CD4-positive, CD25-positive, alpha-beta regulatory T cell (primary cell): ENCODE data around the gene CENPA. TPM values are rescaled to one million over a fixed set of nuclear protein-coding genes. Genes with fewer than 3 reads are reported as not detected.

ENCODE experiments used
- ATAC-seq, 2 donors: fragments of 150-1000 bp; cut with Tn5 transposase; one replicate each; pipeline ENCODE4 v1.10.0; 2021; ENCODE audit warnings: low read depth in 2 of 2, moderate number of reproducible peaks in 2 of 2, moderate library complexity in 1 of 2
- DNase-seq, 3 donors: peaks; one replicate each; pipeline versions ENCODE4 v3.0.0 to v3.0.0-alpha.2; 2012 to 2022; ENCODE audit warnings: mixed read lengths in 1 of 3
- H3K27ac ChIP-seq: one replicate; pipeline ENCODE4 v1.7.0; 2013; ENCODE audit warnings: mild to moderate bottlenecking, low read length; ENCODE audit not compliant: insufficient read depth, poor library complexity, severe bottlenecking
- H3K27me3 ChIP-seq: one replicate; pipeline ENCODE4 v1.7.0; 2013; ENCODE audit warnings: low read length; ENCODE audit not compliant: control insufficient read depth, insufficient read depth
- H3K36me3 ChIP-seq: one replicate; pipeline ENCODE4 v1.7.0; 2013; ENCODE audit warnings: mild to moderate bottlenecking, low read length, moderate library complexity; ENCODE audit not compliant: control insufficient read depth, insufficient read depth
- H3K4me1 ChIP-seq: 2 replicates; pipeline ENCODE4 v1.7.0; 2013; ENCODE audit warnings: mild to moderate bottlenecking, low read length; ENCODE audit not compliant: insufficient read depth, control insufficient read depth, poor library complexity, severe bottlenecking
- H3K4me3 ChIP-seq: one replicate; pipeline ENCODE4 v1.7.0; 2013; ENCODE audit warnings: low read depth, mild to moderate bottlenecking, low read length, moderate library complexity
- H3K9me3 ChIP-seq, 2 experiments: 1 replicate in 1 of 2; 2 replicates in 1 of 2; pipeline ENCODE4 v1.7.0; 2013; ENCODE audit warnings: low read length in 2 of 2, mild to moderate bottlenecking in 1 of 2, moderate library complexity in 1 of 2; ENCODE audit not compliant: control insufficient read depth in 2 of 2
- H3K27ac Mint-ChIP-seq, 3 donors: one replicate each; pipeline ENCODE4 v1.8.0; 2020 to 2022; ENCODE audit warnings: mild to moderate bottlenecking in 3 of 3, mixed read lengths in 3 of 3, moderate library complexity in 2 of 3
- H3K27me3 Mint-ChIP-seq: one replicate; pipeline ENCODE4 v1.8.0; 2022; ENCODE audit warnings: mild to moderate bottlenecking, mixed read lengths
- H3K36me3 Mint-ChIP-seq: one replicate; pipeline ENCODE4 v1.8.0; 2020; ENCODE audit warnings: mixed read lengths
- H3K4me1 Mint-ChIP-seq, 4 donors: one replicate each; pipeline ENCODE4 v1.8.0; 2020 to 2022; ENCODE audit warnings: mixed read lengths in 4 of 4, mild to moderate bottlenecking in 1 of 4
- H3K4me3 Mint-ChIP-seq, 4 donors: one replicate each; pipeline ENCODE4 v1.8.0; 2020 to 2022; ENCODE audit warnings: mild to moderate bottlenecking in 4 of 4, mixed read lengths in 4 of 4, moderate library complexity in 3 of 4
- H3K9me3 Mint-ChIP-seq, 7 donors: one replicate each; pipeline ENCODE4 v1.8.0; 2020 to 2022; ENCODE audit warnings: mixed read lengths in 7 of 7, mild to moderate bottlenecking in 3 of 7, moderate library complexity in 2 of 7
- polyA plus RNA-seq, 4 donors: library from polyadenylated mRNA; unstranded; fragments of 300-500 nt; fragmentation: Illumina TruSeq; gene quantifications; one replicate each; pipeline ENCODE4 v1.2.3, GENCODE V29; 2021
- total RNA-seq: library from RNA; stranded (reverse); gene quantifications from one replicate; pipeline ENCODE4 v1.2.3, GENCODE V29; 2022

The CENPA gene
- total and polyA plus RNA-seq, 5 donors from 2014 or later, result 0.54 to 3.9 (median 2.0) TPM

- peak; percentile 94 to 96 for ATAC-seq
- Histone ChIP-seq H3K4me3 (peak within 1 kb of the TSS; percentile 83), H3K4me1 (peaks cover 31% of the 10 kb centered on the region), H3K27ac (peak within 1 kb of the TSS; percentile 81), H3K9me3 (no peaks in the 10 kb centered on the region), H3K27me3 (no peaks in the 10 kb centered on the region), H3K36me3 (no peaks in the 10 kb centered on the region)
- Mint-ChIP-seq H3K9me3 (no peaks in the 10 kb centered on the region), H3K4me1 (peaks cover 7 to 54% (median 26%) of the 10 kb centered on the region in 4 donors), H3K27me3 (peaks cover 9% of the 10 kb centered on the region), H3K36me3 (no peaks in the 10 kb centered on the region), H3K27ac (peak within 1 kb of the TSS; percentile 86 to 94 (median 93)), H3K4me3 (peak within 1 kb of the TSS; percentile 96 to 97 (median 96))
- peak; percentile 81 to 88 (median 85) for DNase-seq
Measured at GRCh38 chr2:26764078-26764887, 21.6 kb upstream of the CENPA start, which contains the start of gene SLC35F6. Gene SLC35F6 (plus strand): TSS chr2:26764284. CDS start chr2:26764350, 66 bp downstream.

GRCh38 chr2:26764906-26765305 is 20.9 kb upstream of the CENPA start:
- no peaks in the 10 kb centered on the region for H3K9me3 Mint-ChIP-seq
- peaks cover 7 to 60% (median 30%) of the 10 kb centered on the region in 4 donors for H3K4me1 Mint-ChIP-seq

GRCh38 chr2:26765475-26766200 is 20.2 kb upstream of the CENPA start:
- no peaks in the 10 kb centered on the region for H3K36me3 Mint-ChIP-seq

More at GRCh38 chr2:26764906-26765305, 20.9 kb upstream of the CENPA start:
- H3K27ac Mint-ChIP-seq, result peak overlapping the region; percentile 86 to 94 (median 93)
- peaks cover 9% of the 10 kb centered on the region for H3K27me3 Mint-ChIP-seq
- H3K36me3 Mint-ChIP-seq, result no peaks in the 10 kb centered on the region
- no peaks in the 10 kb centered on the region for H3K27me3 ChIP-seq
- peak overlapping the region; percentile 81 for H3K27ac ChIP-seq
- H3K4me3 Mint-ChIP-seq, result peak overlapping the region; percentile 96 to 97 (median 96)
- ATAC-seq, result no peak
- peaks cover 31% of the 10 kb centered on the region for H3K4me1 ChIP-seq
- no peak for DNase-seq
- peak overlapping the region; percentile 83 for H3K4me3 ChIP-seq
- no peaks in the 10 kb centered on the region for H3K9me3 ChIP-seq
- no peaks in the 10 kb centered on the region for H3K36me3 ChIP-seq

GRCh38 chr2:26767129-26767528 is 18.7 kb upstream of the CENPA start:
- no peak overlapping the region for H3K4me3 ChIP-seq
- H3K9me3 ChIP-seq, result no peaks in the 10 kb centered on the region
- H3K4me3 Mint-ChIP-seq, result peak overlapping the region in 2 of 4 donors; percentile 63 to 96
- H3K36me3 ChIP-seq, result no peaks in the 10 kb centered on the region
- DNase-seq (no peak), ATAC-seq (no peak)
- H3K9me3 Mint-ChIP-seq, result no peaks in the 10 kb centered on the region
- H3K36me3 Mint-ChIP-seq, result no peaks in the 10 kb centered on the region
- no peak overlapping the region for H3K27ac ChIP-seq
- H3K4me1 Mint-ChIP-seq, result peaks cover 11 to 79% (median 43%) of the 10 kb centered on the region in 4 donors
- peaks cover 38% of the 10 kb centered on the region for H3K4me1 ChIP-seq
- H3K27me3 ChIP-seq, result no peaks in the 10 kb centered on the region
- H3K27ac Mint-ChIP-seq, result peak overlapping the region in 2 of 3 donors; percentile 54 to 57
- peaks cover 3% of the 10 kb centered on the region for H3K27me3 Mint-ChIP-seq

More at GRCh38 chr2:26765475-26766200, 20.2 kb upstream of the CENPA start:
- DNase-seq (no peak), ATAC-seq (no peak)
- H3K27ac ChIP-seq, result no peak overlapping the region
- peaks cover 9% of the 10 kb centered on the region for H3K27me3 Mint-ChIP-seq
- no peaks in the 10 kb centered on the region for H3K9me3 ChIP-seq
- H3K27ac Mint-ChIP-seq, result peak overlapping the region in 2 of 3 donors; percentile 86 to 94
- no peaks in the 10 kb centered on the region for H3K27me3 ChIP-seq
- peak overlapping the region; percentile 83 for H3K4me3 ChIP-seq
- H3K4me3 Mint-ChIP-seq, result peak overlapping the region; percentile 96 to 97 (median 96)
- peaks cover 31% of the 10 kb centered on the region for H3K4me1 ChIP-seq
- no peaks in the 10 kb centered on the region for H3K36me3 ChIP-seq
- no peaks in the 10 kb centered on the region for H3K9me3 Mint-ChIP-seq
- H3K4me1 Mint-ChIP-seq, result peaks cover 7 to 66% (median 32%) of the 10 kb centered on the region in 4 donors

GRCh38 chr2:26767894-26768487 is 17.9 kb upstream of the CENPA start:
- no peaks in the 10 kb centered on the region for H3K36me3 ChIP-seq
- H3K9me3 ChIP-seq, result no peaks in the 10 kb centered on the region
- Mint-ChIP-seq H3K4me1 (peaks cover 16 to 87% (median 52%) of the 10 kb centered on the region in 4 donors), H3K9me3 (no peaks in the 10 kb centered on the region), H3K27me3 (no peaks in the 10 kb centered on the region), H3K36me3 (no peaks in the 10 kb centered on the region), H3K4me3 (no peak overlapping the region), H3K27ac (peak overlapping the region in 1 of 3 donors; percentile 54)
- no peak overlapping the region for H3K4me3 ChIP-seq
- H3K27me3 ChIP-seq, result no peaks in the 10 kb centered on the region
- DNase-seq (no peak), ATAC-seq (no peak)
- no peak overlapping the region for H3K27ac ChIP-seq
- H3K4me1 ChIP-seq, result peaks cover 46% of the 10 kb centered on the region

GRCh38 chr2:26768759-26769088 is 17.1 kb upstream of the CENPA start:
- H3K36me3 ChIP-seq, result no peaks in the 10 kb centered on the region
- no peak for ATAC-seq
- H3K4me3 ChIP-seq, result no peak overlapping the region
- peaks cover 42% of the 10 kb centered on the region for H3K4me1 ChIP-seq
- Mint-ChIP-seq H3K4me1 (peaks cover 16 to 82% (median 53%) of the 10 kb centered on the region in 4 donors), H3K27ac (peak overlapping the region in 1 of 3 donors; percentile 65), H3K4me3 (peak overlapping the region in 1 of 4 donors; percentile 56), H3K36me3 (no peaks in the 10 kb centered on the region), H3K27me3 (no peaks in the 10 kb centered on the region), H3K9me3 (no peaks in the 10 kb centered on the region)
- DNase-seq, result no peak
- H3K9me3 ChIP-seq, result no peaks in the 10 kb centered on the region
- no peak overlapping the region for H3K27ac ChIP-seq
- no peaks in the 10 kb centered on the region for H3K27me3 ChIP-seq

GRCh38 chr2:26769089-26769761 is 16.6 kb upstream of the CENPA start:
- peaks cover 2% of the 10 kb centered on the region for H3K36me3 ChIP-seq
- H3K27ac ChIP-seq, result peak overlapping the region; percentile 3
- H3K27me3 ChIP-seq, result no peaks in the 10 kb centered on the region
- ATAC-seq, result peak in 1 of 2 donors; percentile 17
- no peak overlapping the region for H3K4me3 ChIP-seq
- peak overlapping the region in 1 of 4 donors; percentile 56 for H3K4me3 Mint-ChIP-seq
- H3K36me3 Mint-ChIP-seq, result no peaks in the 10 kb centered on the region
- peak overlapping the region in 2 of 3 donors; percentile 17 to 65 for H3K27ac Mint-ChIP-seq
- H3K4me1 Mint-ChIP-seq, result peaks cover 16 to 79% (median 53%) of the 10 kb centered on the region in 4 donors
- H3K9me3 Mint-ChIP-seq, result no peaks in the 10 kb centered on the region
- DNase-seq, result peak in 1 of 3 donors; percentile 47
- peaks cover 39% of the 10 kb centered on the region for H3K4me1 ChIP-seq
- H3K27me3 Mint-ChIP-seq, result no peaks in the 10 kb centered on the region
- H3K9me3 ChIP-seq, result no peaks in the 10 kb centered on the region
